IMR-90 (cell line): ENCODE results near the gene STARD3.

ENCODE experiments used
- CTCF ChIP-seq: conservative IDR thresholded peaks from 2 replicates; pipeline ENCODE4 v1.5.1; 2012; ENCODE audit warnings: mild to moderate bottlenecking, low read depth, low read length, improper control_type of control experiment
- ELK1 ChIP-seq: fragments of 150-350 bp; IDR thresholded peaks from 2 replicates; pipeline ENCODE4 v1.6.1; 2016; ENCODE audit warnings: low read depth, mild to moderate bottlenecking, low read length, moderate library complexity, borderline replicate concordance
- MAFK ChIP-seq: IDR thresholded peaks from 2 replicates; pipeline ENCODE4 v1.6.1; 2012; ENCODE audit warnings: low read depth, low read length, improper control_type of control experiment
- NFE2L2 ChIP-seq: fragments of 150-350 bp; IDR thresholded peaks from 2 replicates; pipeline ENCODE4 v1.6.1; 2016; ENCODE audit warnings: low read depth, mild to moderate bottlenecking, low read length
- POLR2A ChIP-seq: IDR thresholded peaks from 2 replicates; pipeline ENCODE4 v1.6.1; 2012; ENCODE audit warnings: mild to moderate bottlenecking, low read depth, low read length
- RAD21 ChIP-seq: IDR thresholded peaks from 2 replicates; pipeline ENCODE4 v1.6.1; 2012; ENCODE audit warnings: low read length, improper control_type of control experiment
- RCOR1 ChIP-seq: IDR thresholded peaks from 2 replicates; pipeline ENCODE4 v1.6.1; 2012; ENCODE audit warnings: mild to moderate bottlenecking, low read length, improper control_type of control experiment; ENCODE audit not compliant: insufficient replicate concordance
- SMC3 ChIP-seq: fragments of 150-350 bp; IDR thresholded peaks from 2 replicates; pipeline ENCODE4 v1.6.1; 2016; ENCODE audit warnings: low read depth, mild to moderate bottlenecking, antibody characterized with exemption, low read length, moderate library complexity
- USF2 ChIP-seq: fragments of 150-350 bp; IDR thresholded peaks from 2 replicates; pipeline ENCODE4 v1.6.1; 2017; ENCODE audit warnings: mild to moderate bottlenecking, antibody characterized with exemption, low read length, low read depth

DNA sequence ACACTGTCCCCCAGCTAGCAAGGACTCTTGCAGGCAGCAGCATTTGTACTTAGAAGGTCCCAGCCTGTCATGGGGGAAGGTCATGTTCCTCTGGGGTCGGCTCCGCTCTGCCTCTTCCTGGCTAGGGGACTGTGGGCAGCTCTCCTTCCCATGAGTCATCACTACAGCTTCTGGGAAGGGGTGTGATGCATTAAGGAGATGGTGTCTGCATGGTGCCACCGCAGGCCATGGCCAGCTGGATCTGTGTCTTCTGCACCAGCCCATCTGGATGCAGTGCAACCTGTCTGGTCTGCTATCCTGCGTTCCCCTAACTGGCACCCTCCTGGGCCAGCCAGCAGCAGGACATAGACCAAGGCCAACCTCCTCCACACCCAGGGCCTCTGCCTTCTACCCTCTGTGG, 6.3 kb downstream of the STARD3 start:
- TF ChIP-seq CTCF = no peak
- TF ChIP-seq ELK1 = no peak
- TF ChIP-seq RAD21 = no peak
- no peak for TF ChIP-seq SMC3
- no peak for TF ChIP-seq USF2
- no peak for TF ChIP-seq MAFK
- no peak for TF ChIP-seq RCOR1
- no peak for TF ChIP-seq POLR2A
- no peak for TF ChIP-seq NFE2L2
